Psoas muscle (tissue), 8 donors: ENCODE results near the gene SEC24B. TPM values are rescaled to one million over a fixed set of nuclear protein-coding genes. Genes with fewer than 3 reads are reported as not detected.

ENCODE experiments used
- ATAC-seq, 4 donors: fragments of 200-7000 bp; cut with Tn5 transposase; one replicate each; pipeline ENCODE4 v1.9.1; 2020; ENCODE audit warnings: moderate library complexity in 3 of 4, mild to moderate bottlenecking in 2 of 4
- DNase-seq, 2 donors: peaks; one replicate each; pipeline ENCODE4 v3.0.0-alpha.2; 2020
- H3K27ac ChIP-seq: fragments of 200-600 bp; one replicate; pipeline ENCODE4 v1.8.0; 2022
- H3K27me3 ChIP-seq, 3 donors: fragments of 200-600 bp in 1 of 3; one replicate each; pipeline versions ENCODE4 v1.6.1 to v1.8.0; 2013 to 2022; ENCODE audit warnings: low read length in 2 of 3, mild to moderate bottlenecking in 2 of 3, moderate library complexity in 1 of 3; ENCODE audit not compliant: insufficient read depth in 3 of 3
- H3K36me3 ChIP-seq, 2 donors: fragments of 200-600 bp in 1 of 2; one replicate each; pipeline versions ENCODE4 v1.6.1 to v1.8.0; 2013 to 2022; ENCODE audit warnings: low read depth in 1 of 2, mild to moderate bottlenecking in 1 of 2, moderate library complexity in 1 of 2; ENCODE audit not compliant: insufficient read depth in 1 of 2
- H3K4me1 ChIP-seq: fragments of 200-600 bp; one replicate; pipeline ENCODE4 v1.8.0; 2022
- H3K4me3 ChIP-seq: fragments of 200-600 bp; one replicate; pipeline ENCODE4 v1.8.0; 2022; ENCODE audit warnings: mild to moderate bottlenecking
- H3K9me3 ChIP-seq: fragments of 200-600 bp; one replicate; pipeline ENCODE4 v1.8.0; 2022
- WGBS, 3 donors: extraction: QIAGEN DNeasy Blood & Tissue Kit; methylation state at CpG; one replicate each; pipeline versions ENCODE4 v1.1.6 to v1.1.7; 2013; 5-methylcytosine and 5-hydroxymethylcytosine counted together
- intact Hi-C, 2 donors: fragments of 100-400 bp; cut with DNase I; formaldehyde crosslinking; loops; one replicate each; pipeline versions ENCODE4 v1.11.0 to v1.14.2; 2022
- polyA plus RNA-seq, 3 donors: library from polyadenylated mRNA; stranded (reverse); fragments of 200-250 nt; gene quantifications; one replicate each; pipeline ENCODE4 v1.2.3, GENCODE V29; 2013
- total RNA-seq, 4 donors: library from RNA; stranded (reverse); fragmentation: NEBNext Ultra II Directional in 2 of 4; extraction: Animal tissue kit (Norgen Biotek cat#: 25700) in 2 of 4; gene quantifications; one replicate each; pipeline versions ENCODE4 v1.2.1 to v1.2.4, GENCODE V29; 2021 to 2023
- TF ChIP-seq, protein P1 (sequence below): fragments of 200-600 bp; IDR thresholded peaks from one replicate; pipeline ENCODE4 v1.8.0; 2022; ENCODE audit warnings: antibody characterized with exemption
- donor health status: healthy with polysubstance abuse.
- donor health status: DM: no; HTN: no; CAD: no; lungs with moderate emphysema.
- donor health status: Bipolar disorder and iron deficiency.
- donor health status: healthy.
- donor health status: DM: yes; HTN: yes; CAD: no.
- donor health status: DM: no; HTN: no; CAD: no.
- donor health status: DM: no; HTN: no; CAD: no.
- donor health status: DM: yes; HTN: yes; CAD: no.

Gene SEC24B
- total and polyA plus RNA-seq, 7 donors, result 14.6 to 34.8 (median 30.3) TPM

DNA sequence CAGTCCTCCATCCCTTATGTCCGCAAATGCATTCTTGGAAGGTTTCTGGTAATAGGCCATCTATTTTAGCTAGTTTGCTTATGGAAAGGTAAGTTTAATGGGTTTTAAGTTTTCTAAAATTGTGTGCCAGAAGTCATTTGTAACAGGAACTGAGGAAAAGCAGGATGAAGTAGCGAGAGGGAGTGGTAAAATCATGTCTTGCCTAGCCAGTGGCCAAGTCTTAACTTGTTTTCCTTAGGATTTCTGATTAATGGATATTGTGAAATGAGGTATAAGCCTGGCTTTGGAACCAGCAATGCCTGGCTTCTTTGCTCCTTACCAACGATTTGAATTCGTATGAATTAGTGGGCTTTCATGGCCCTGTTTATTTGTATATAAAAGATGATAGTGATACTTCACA is 7.3 kb downstream of the SEC24B start:
- no peaks in the 10 kb centered on the region for H3K27me3 ChIP-seq
- 45 to 67% (median 45%) methylated on average over 4 of the region's 4 CpGs for WGBS, 3 donors
- no peak for DNase-seq
- ATAC-seq, result no peak
- TF ChIP-seq, protein P1, sequence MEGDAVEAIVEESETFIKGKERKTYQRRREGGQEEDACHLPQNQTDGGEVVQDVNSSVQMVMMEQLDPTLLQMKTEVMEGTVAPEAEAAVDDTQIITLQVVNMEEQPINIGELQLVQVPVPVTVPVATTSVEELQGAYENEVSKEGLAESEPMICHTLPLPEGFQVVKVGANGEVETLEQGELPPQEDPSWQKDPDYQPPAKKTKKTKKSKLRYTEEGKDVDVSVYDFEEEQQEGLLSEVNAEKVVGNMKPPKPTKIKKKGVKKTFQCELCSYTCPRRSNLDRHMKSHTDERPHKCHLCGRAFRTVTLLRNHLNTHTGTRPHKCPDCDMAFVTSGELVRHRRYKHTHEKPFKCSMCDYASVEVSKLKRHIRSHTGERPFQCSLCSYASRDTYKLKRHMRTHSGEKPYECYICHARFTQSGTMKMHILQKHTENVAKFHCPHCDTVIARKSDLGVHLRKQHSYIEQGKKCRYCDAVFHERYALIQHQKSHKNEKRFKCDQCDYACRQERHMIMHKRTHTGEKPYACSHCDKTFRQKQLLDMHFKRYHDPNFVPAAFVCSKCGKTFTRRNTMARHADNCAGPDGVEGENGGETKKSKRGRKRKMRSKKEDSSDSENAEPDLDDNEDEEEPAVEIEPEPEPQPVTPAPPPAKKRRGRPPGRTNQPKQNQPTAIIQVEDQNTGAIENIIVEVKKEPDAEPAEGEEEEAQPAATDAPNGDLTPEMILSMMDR, result no peak
- no peak overlapping the region for H3K4me3 ChIP-seq
- no peaks in the 10 kb centered on the region for H3K9me3 ChIP-seq
- H3K4me1 ChIP-seq, result peaks cover 73% of the 10 kb centered on the region
- intact Hi-C loops, result no loop called here
- H3K36me3 ChIP-seq, result no peaks in the 10 kb centered on the region
- no peak overlapping the region for H3K27ac ChIP-seq

DNA sequence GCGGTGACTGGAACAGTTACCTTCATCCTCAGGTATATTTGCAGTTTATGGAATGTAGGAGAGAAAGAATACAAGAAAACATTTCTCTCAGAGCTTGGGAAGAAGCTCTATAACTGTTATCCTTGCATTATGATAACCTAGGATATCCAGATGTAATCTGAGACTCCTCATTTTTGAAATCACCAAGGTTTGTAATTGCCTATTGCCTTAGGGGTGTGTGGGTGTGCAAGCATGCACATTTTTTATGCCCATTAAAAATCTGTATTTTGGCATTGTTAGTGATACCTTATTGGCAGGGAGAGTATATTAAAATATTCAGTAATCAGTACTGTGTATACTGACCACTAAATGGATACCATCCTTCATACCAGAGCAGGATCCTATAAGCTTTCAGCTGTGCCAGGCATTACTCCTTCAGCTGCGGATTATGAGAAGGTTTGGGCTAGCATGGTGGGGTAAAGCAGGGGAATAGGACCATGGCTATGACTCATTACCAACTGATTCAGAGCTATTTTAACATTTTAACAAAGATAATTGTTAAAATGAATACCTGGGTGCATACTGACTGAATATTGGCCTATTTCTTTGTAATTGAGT is 8.3 kb downstream of the SEC24B start:
- H3K4me1 ChIP-seq, result peaks cover 66% of the 10 kb centered on the region
- intact Hi-C loops, result no loop called here
- H3K36me3 ChIP-seq, result peaks cover 0 to 5% of the 10 kb centered on the region in 2 donors
- H3K27ac ChIP-seq, result no peak overlapping the region
- TF ChIP-seq, protein P1, result no peak
- H3K9me3 ChIP-seq, result peaks cover 3% of the 10 kb centered on the region
- ATAC-seq, result no peak
- H3K4me3 ChIP-seq, result no peak overlapping the region
- H3K27me3 ChIP-seq, result no peaks in the 10 kb centered on the region
- DNase-seq, result no peak
- 89 to 92% (median 89%) methylated on average over 2 of the region's 2 CpGs for WGBS, 3 donors

DNA sequence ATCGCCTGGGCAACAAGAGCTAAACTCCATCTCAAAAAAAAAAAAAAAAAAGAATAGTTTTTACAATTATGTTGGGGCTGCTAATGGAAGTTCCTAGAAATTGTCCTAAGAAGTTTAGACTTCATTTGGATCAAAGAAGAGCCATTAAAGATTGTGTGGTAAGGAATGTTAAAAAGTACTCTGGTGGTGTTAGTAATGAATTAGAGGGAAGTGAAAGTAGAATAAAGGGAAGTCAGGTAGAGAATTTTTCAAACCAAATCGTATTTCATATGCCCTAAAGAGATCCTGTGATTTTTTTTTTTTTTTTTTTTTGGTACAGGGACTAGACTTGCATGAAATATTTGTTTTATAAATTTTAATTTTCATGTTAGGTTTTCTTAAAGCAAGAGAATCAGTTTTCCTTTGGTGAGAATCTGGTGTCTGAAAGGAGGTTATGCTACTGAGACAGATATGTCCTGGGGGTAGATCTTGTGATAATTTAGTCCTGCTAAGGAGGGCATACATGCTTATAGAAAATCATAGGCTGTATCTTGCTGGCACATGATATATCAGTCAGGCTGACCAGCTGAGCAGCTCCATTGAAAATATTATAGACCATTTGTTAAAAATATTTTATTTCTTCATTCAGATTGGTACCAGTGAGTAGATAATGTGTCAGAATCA is 10.7 kb downstream of the SEC24B start:
- DNase-seq (no peak), ATAC-seq (no peak)
- TF ChIP-seq, protein P1, result no peak
- H3K27me3 ChIP-seq, result no peaks in the 10 kb centered on the region
- no peak overlapping the region for H3K4me3 ChIP-seq
- WGBS, 3 donors, result 74 to 79% (median 79%) methylated on average over 2 of the region's 2 CpGs
- no peak overlapping the region for H3K27ac ChIP-seq
- H3K36me3 ChIP-seq, result peaks cover under 1 to 6% of the 10 kb centered on the region in 2 donors
- intact Hi-C loops, result no loop called here
- H3K4me1 ChIP-seq, result peaks cover 42% of the 10 kb centered on the region
- peaks cover 3% of the 10 kb centered on the region for H3K9me3 ChIP-seq

- peaks cover 3% of the 10 kb centered on the region for H3K9me3 ChIP-seq
- TF ChIP-seq, protein P1, result no peak
- DNase-seq (no peak), ATAC-seq (no peak)
- H3K4me3 ChIP-seq, result no peak overlapping the region
- H3K36me3 ChIP-seq, result peaks cover 3 to 15% of the 10 kb centered on the region in 2 donors
- H3K27me3 ChIP-seq, result no peaks in the 10 kb centered on the region
- no peak overlapping the region for H3K27ac ChIP-seq
- intact Hi-C loops, result no loop called here
- H3K4me1 ChIP-seq, result peaks cover 16% of the 10 kb centered on the region
Measured at GRCh38 chr4:109447278-109447677, 13.7 kb downstream of the SEC24B start.
